HepG2 (cell line): ENCODE data around the gene CFAP92. TPM values are rescaled to one million over a fixed set of nuclear protein-coding genes. Genes with fewer than 3 reads are reported as not detected.

Experiments used
- FOXC1 ChIP-seq: sonication (generic); formaldehyde crosslinking; IDR thresholded peaks from 2 replicates; pipeline ENCODE4 v1.8.0; 2022; ENCODE audit warnings: mild to moderate bottlenecking, missing genetic modification reagents, borderline replicate concordance
- HCFC1 ChIP-seq: fragments of 150-350 bp; IDR thresholded peaks from 2 replicates; pipeline ENCODE4 v1.6.1; 2014; ENCODE audit warnings: low read depth, low read length
- HDAC1 ChIP-seq: sonication (generic); formaldehyde crosslinking; IDR thresholded peaks from 2 replicates; pipeline ENCODE4 v1.5.1; 2020; ENCODE audit warnings: mild to moderate bottlenecking, missing genetic modification reagents
- JUN ChIP-seq: sonication (generic); formaldehyde crosslinking; IDR thresholded peaks from 2 replicates; pipeline ENCODE4 v1.4.0; 2020; ENCODE audit warnings: mild to moderate bottlenecking, missing genetic modification reagents
- KDM6A ChIP-seq: IDR thresholded peaks from 2 replicates; pipeline ENCODE4 v1.6.1; 2016; ENCODE audit warnings: low read depth
- KLF12 ChIP-seq: sonication (generic); formaldehyde crosslinking; IDR thresholded peaks from 2 replicates; pipeline ENCODE4 v1.4.0; 2020; ENCODE audit warnings: missing genetic modification reagents, borderline replicate concordance
- RAD51 ChIP-seq: fragments of 450-650 bp; IDR thresholded peaks from 2 replicates; pipeline ENCODE4 v1.6.1; 2016; ENCODE audit warnings: borderline replicate concordance
- REL ChIP-seq: sonication (generic); formaldehyde crosslinking; conservative IDR thresholded peaks from 2 replicates; pipeline ENCODE4 v1.8.0; 2022; ENCODE audit warnings: mild to moderate bottlenecking, missing genetic modification reagents, moderate library complexity
- ZNF431 ChIP-seq: sonication (generic); formaldehyde crosslinking; IDR thresholded peaks from 2 replicates; pipeline ENCODE4 v1.9.0; 2022; ENCODE audit warnings: missing genetic modification reagents, low read depth, mild to moderate bottlenecking, borderline replicate concordance
- ZNF781 ChIP-seq: sonication (generic); formaldehyde crosslinking; IDR thresholded peaks from 2 replicates; pipeline ENCODE4 v1.5.1; 2020; ENCODE audit warnings: borderline replicate concordance, mild to moderate bottlenecking, missing genetic modification reagents; ENCODE audit errors: not compliant biosample characterization
- polyA plus RNA-seq, 8 experiments: library from polyadenylated mRNA; depleted of rRNA in 3 of 8; stranded (reverse) in 7 of 8; unstranded in 1 of 8; fragments of >200 nt; fragmentation: Illumina TruSeq in 4 of 8; extraction: Trizol in 4 of 8; gene quantifications; 2 replicates each; pipeline versions ENCODE4 v1.2.1 to v1.2.3, GENCODE V29; 2011 to 2016; ENCODE audit warnings: low read depth in 4 of 8, missing spikeins in 1 of 8, mixed read lengths in 1 of 8; ENCODE audit not compliant: insufficient read depth in 1 of 8
- total RNA-seq, 5 experiments: library from RNA; depleted of rRNA; stranded (reverse); fragments of >200 nt; fragmentation: Illumina TruSeq; extraction: Trizol; gene quantifications; 2 replicates each; pipeline ENCODE4 v1.2.3, GENCODE V29; 2016; ENCODE audit warnings: low read depth in 1 of 5
- TF ChIP-seq, protein P1 (sequence below): IDR thresholded peaks from 2 replicates; pipeline ENCODE4 v1.4.0; 2020; ENCODE audit warnings: mild to moderate bottlenecking, missing genetic modification reagents
- TF ChIP-seq, protein P2 (sequence below): sonication (generic); formaldehyde crosslinking; IDR thresholded peaks from 2 replicates; pipeline ENCODE4 v1.4.0; 2020; ENCODE audit warnings: missing genetic modification reagents
- TF ChIP-seq, protein P3 (sequence below): sonication (generic); formaldehyde crosslinking; IDR thresholded peaks from 2 replicates; pipeline ENCODE4 v1.4.0; 2020; ENCODE audit warnings: missing genetic modification reagents
- TF ChIP-seq, protein P4 (sequence below): sonication (generic); formaldehyde crosslinking; IDR thresholded peaks from 2 replicates; pipeline ENCODE4 v1.5.0; 2020; ENCODE audit warnings: missing genetic modification reagents
- TF ChIP-seq, protein P5 (sequence below): sonication (generic); formaldehyde crosslinking; IDR thresholded peaks from 2 replicates; pipeline ENCODE4 v1.9.0; 2021; ENCODE audit warnings: mild to moderate bottlenecking, missing genetic modification reagents

The CFAP92 gene
- total and polyA plus RNA-seq, 2 of the 13 experiments (the other 11 are each of a cell fraction or from before 2014, with no cell fraction given), result 0.18 to 0.46 TPM

DNA sequence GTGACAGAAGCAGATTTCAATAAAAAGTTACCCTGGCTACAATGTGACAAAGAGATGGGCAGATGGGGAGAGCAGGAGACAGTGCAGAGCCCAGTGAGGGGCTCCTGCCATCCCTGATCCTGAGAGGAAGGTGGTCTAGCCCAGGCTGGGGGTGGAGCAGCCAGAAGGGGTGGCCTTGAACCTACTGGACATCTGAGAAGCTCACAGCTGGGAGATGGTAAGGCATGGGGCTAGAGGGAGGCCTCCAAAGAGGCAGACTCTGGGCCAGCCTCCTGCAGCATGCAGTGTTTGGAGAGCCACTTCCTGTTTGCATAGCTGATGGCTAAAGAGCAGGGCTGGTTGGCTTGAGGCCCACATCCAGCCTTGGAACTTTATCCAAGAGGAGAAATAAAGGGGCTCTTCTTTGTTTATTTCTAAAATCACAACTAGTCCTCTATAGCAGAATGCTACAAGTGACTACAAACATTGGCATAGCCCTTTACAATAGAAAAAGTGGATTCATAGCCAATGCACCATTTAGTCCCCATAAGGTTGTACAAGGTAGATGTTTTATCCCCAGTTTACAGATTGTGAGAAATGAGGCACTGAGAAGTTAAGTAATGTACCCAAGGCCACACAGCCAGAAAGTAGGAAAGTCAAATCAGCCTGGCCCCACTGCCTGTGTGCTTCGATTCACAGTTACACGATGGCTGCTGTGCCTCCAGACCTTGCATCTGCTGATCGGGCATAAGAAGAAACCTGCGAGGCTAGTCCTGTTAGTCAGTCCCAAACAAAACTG is 11.8 kb upstream of the CFAP92 start (continued):
- TF ChIP-seq ZNF431 (CRISPR knock-in tag) (no peak), KDM6A (no peak), JUN (CRISPR knock-in tag) (no peak), HDAC1 (CRISPR knock-in tag) (no peak), REL (CRISPR knock-in tag) (no peak), FOXC1 (no peak), RAD51 (no peak), ZNF781 (CRISPR knock-in tag) (no peak), HCFC1 (no peak), KLF12 (no peak)
- TF ChIP-seq, protein P1, sequence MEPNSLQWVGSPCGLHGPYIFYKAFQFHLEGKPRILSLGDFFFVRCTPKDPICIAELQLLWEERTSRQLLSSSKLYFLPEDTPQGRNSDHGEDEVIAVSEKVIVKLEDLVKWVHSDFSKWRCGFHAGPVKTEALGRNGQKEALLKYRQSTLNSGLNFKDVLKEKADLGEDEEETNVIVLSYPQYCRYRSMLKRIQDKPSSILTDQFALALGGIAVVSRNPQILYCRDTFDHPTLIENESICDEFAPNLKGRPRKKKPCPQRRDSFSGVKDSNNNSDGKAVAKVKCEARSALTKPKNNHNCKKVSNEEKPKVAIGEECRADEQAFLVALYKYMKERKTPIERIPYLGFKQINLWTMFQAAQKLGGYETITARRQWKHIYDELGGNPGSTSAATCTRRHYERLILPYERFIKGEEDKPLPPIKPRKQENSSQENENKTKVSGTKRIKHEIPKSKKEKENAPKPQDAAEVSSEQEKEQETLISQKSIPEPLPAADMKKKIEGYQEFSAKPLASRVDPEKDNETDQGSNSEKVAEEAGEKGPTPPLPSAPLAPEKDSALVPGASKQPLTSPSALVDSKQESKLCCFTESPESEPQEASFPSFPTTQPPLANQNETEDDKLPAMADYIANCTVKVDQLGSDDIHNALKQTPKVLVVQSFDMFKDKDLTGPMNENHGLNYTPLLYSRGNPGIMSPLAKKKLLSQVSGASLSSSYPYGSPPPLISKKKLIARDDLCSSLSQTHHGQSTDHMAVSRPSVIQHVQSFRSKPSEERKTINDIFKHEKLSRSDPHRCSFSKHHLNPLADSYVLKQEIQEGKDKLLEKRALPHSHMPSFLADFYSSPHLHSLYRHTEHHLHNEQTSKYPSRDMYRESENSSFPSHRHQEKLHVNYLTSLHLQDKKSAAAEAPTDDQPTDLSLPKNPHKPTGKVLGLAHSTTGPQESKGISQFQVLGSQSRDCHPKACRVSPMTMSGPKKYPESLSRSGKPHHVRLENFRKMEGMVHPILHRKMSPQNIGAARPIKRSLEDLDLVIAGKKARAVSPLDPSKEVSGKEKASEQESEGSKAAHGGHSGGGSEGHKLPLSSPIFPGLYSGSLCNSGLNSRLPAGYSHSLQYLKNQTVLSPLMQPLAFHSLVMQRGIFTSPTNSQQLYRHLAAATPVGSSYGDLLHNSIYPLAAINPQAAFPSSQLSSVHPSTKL (CRISPR knock-in tag), result peak; percentile 60; the same call in 1 of the 2 replicates
- TF ChIP-seq, protein P2, sequence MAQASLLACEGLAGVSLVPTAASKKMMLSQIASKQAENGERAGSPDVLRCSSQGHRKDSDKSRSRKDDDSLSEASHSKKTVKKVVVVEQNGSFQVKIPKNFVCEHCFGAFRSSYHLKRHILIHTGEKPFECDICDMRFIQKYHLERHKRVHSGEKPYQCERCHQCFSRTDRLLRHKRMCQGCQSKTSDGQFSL (CRISPR knock-in tag), result no peak
- TF ChIP-seq, protein P3, sequence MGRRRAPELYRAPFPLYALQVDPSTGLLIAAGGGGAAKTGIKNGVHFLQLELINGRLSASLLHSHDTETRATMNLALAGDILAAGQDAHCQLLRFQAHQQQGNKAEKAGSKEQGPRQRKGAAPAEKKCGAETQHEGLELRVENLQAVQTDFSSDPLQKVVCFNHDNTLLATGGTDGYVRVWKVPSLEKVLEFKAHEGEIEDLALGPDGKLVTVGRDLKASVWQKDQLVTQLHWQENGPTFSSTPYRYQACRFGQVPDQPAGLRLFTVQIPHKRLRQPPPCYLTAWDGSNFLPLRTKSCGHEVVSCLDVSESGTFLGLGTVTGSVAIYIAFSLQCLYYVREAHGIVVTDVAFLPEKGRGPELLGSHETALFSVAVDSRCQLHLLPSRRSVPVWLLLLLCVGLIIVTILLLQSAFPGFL (CRISPR knock-in tag), result no peak
- TF ChIP-seq, protein P4, sequence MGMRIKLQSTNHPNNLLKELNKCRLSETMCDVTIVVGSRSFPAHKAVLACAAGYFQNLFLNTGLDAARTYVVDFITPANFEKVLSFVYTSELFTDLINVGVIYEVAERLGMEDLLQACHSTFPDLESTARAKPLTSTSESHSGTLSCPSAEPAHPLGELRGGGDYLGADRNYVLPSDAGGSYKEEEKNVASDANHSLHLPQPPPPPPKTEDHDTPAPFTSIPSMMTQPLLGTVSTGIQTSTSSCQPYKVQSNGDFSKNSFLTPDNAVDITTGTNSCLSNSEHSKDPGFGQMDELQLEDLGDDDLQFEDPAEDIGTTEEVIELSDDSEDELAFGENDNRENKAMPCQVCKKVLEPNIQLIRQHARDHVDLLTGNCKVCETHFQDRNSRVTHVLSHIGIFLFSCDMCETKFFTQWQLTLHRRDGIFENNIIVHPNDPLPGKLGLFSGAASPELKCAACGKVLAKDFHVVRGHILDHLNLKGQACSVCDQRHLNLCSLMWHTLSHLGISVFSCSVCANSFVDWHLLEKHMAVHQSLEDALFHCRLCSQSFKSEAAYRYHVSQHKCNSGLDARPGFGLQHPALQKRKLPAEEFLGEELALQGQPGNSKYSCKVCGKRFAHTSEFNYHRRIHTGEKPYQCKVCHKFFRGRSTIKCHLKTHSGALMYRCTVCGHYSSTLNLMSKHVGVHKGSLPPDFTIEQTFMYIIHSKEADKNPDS, result no peak
- TF ChIP-seq, protein P5, sequence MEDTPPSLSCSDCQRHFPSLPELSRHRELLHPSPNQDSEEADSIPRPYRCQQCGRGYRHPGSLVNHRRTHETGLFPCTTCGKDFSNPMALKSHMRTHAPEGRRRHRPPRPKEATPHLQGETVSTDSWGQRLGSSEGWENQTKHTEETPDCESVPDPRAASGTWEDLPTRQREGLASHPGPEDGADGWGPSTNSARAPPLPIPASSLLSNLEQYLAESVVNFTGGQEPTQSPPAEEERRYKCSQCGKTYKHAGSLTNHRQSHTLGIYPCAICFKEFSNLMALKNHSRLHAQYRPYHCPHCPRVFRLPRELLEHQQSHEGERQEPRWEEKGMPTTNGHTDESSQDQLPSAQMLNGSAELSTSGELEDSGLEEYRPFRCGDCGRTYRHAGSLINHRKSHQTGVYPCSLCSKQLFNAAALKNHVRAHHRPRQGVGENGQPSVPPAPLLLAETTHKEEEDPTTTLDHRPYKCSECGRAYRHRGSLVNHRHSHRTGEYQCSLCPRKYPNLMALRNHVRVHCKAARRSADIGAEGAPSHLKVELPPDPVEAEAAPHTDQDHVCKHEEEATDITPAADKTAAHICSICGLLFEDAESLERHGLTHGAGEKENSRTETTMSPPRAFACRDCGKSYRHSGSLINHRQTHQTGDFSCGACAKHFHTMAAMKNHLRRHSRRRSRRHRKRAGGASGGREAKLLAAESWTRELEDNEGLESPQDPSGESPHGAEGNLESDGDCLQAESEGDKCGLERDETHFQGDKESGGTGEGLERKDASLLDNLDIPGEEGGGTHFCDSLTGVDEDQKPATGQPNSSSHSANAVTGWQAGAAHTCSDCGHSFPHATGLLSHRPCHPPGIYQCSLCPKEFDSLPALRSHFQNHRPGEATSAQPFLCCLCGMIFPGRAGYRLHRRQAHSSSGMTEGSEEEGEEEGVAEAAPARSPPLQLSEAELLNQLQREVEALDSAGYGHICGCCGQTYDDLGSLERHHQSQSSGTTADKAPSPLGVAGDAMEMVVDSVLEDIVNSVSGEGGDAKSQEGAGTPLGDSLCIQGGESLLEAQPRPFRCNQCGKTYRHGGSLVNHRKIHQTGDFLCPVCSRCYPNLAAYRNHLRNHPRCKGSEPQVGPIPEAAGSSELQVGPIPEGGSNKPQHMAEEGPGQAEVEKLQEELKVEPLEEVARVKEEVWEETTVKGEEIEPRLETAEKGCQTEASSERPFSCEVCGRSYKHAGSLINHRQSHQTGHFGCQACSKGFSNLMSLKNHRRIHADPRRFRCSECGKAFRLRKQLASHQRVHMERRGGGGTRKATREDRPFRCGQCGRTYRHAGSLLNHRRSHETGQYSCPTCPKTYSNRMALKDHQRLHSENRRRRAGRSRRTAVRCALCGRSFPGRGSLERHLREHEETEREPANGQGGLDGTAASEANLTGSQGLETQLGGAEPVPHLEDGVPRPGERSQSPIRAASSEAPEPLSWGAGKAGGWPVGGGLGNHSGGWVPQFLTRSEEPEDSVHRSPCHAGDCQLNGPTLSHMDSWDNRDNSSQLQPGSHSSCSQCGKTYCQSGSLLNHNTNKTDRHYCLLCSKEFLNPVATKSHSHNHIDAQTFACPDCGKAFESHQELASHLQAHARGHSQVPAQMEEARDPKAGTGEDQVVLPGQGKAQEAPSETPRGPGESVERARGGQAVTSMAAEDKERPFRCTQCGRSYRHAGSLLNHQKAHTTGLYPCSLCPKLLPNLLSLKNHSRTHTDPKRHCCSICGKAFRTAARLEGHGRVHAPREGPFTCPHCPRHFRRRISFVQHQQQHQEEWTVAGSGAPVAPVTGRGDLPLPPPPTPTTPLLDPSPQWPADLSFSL (CRISPR knock-in tag), result no peak
